Transverse colon (tissue), 4 donors: ENCODE results near the gene GFOD1. TPM values are rescaled to one million over a fixed set of nuclear protein-coding genes. Genes with fewer than 3 reads are reported as not detected.

ENCODE experiments used
- DNase-seq: peaks from one replicate; pipeline ENCODE4 v3.0.0-alpha.2; 2019
- H3K27ac ChIP-seq, 4 donors: fragments of 200-600 bp; sonication (generic); 2 replicates each; pipeline ENCODE4 v1.5.1; 2016 to 2018; ENCODE audit warnings: inconsistent platforms in 4 of 4
- H3K27me3 ChIP-seq: fragments of 200-600 bp; sonication (generic); 2 replicates; pipeline ENCODE4 v1.5.1; 2017; ENCODE audit warnings: inconsistent platforms
- H3K36me3 ChIP-seq, 4 donors: fragments of 200-600 bp; sonication (generic); 2 replicates each; pipeline ENCODE4 v1.5.1; 2017 to 2019; ENCODE audit warnings: inconsistent platforms in 4 of 4
- H3K4me1 ChIP-seq, 4 donors: fragments of 200-600 bp; sonication (generic); 2 replicates each; pipeline ENCODE4 v1.5.1; 2017 to 2020; ENCODE audit warnings: inconsistent platforms in 4 of 4
- H3K4me3 ChIP-seq, 4 donors: fragments of 200-600 bp; sonication (generic); 1 replicate in 1 of 4; 2 replicates in 3 of 4; pipeline versions ENCODE4 v1.5.1 to v1.6.1; 2017 to 2019; ENCODE audit warnings: inconsistent platforms in 4 of 4
- H3K9me3 ChIP-seq, 2 donors: fragments of 200-600 bp; sonication (generic); 2 replicates each; pipeline ENCODE4 v1.5.1; 2017 to 2019; ENCODE audit warnings: inconsistent platforms in 2 of 2
- CTCF ChIP-seq, 5 experiments: fragments of 200-600 bp in 3 of 5; fragments of 450-650 bp in 2 of 5; sonication (generic) in 3 of 5; IDR thresholded peaks; 1 replicate in 2 of 5; 2 replicates in 3 of 5; pipeline ENCODE4 v1.5.1; 2016 to 2017; ENCODE audit warnings: antibody characterized with exemption in 5 of 5, inconsistent platforms in 3 of 5, mild to moderate bottlenecking in 2 of 5, moderate library complexity in 1 of 5
- EP300 ChIP-seq: sonication (generic); formaldehyde crosslinking; IDR thresholded peaks from one replicate; pipeline ENCODE4 v1.6.1; 2017; ENCODE audit warnings: antibody characterized with exemption, low read depth
- POLR2A ChIP-seq: fragments of 450-650 bp; IDR thresholded peaks from one replicate; pipeline ENCODE4 v1.6.1; 2016; ENCODE audit warnings: antibody characterized with exemption, mild to moderate bottlenecking, moderate library complexity
- POLR2AphosphoS5 ChIP-seq, 3 donors: sonication (generic); formaldehyde crosslinking; IDR thresholded peaks; one replicate each; pipeline ENCODE4 v1.6.1; 2016; ENCODE audit warnings: antibody characterized with exemption in 3 of 3
- WGBS, 2 donors: methylation state at CpG; one replicate each; pipeline ENCODE4 v1.1.5; 2018; ENCODE audit warnings: low coverage in 1 of 2; 5-methylcytosine and 5-hydroxymethylcytosine counted together
- in situ Hi-C, 4 donors: fragments of 200-750 bp; cut with MboI; loops; one replicate each; pipeline versions ENCODE4 v1.15.0 to v1.15.1; 2017; ENCODE audit warnings: low sequenced_read_pairs in 3 of 4, low pct_ligation_motif_present in 1 of 4, low pct_unique_long_range_greater_than_20kb in 1 of 4
- intact Hi-C: fragments of 100-400 bp; cut with DNase I; formaldehyde crosslinking; loops from one replicate; pipeline ENCODE4 v1.15.1; 2023; ENCODE audit warnings: low total_unique reads
- total RNA-seq, 4 donors: library from RNA; depleted of rRNA; stranded (reverse); fragments of >200 nt; gene quantifications; one replicate each; pipeline ENCODE4 v1.1.0, GENCODE V29; 2016

The GFOD1 gene
- total RNA-seq, 4 donors from 2014 or later: 8.4 to 36.7 (median 19.9) TPM

- WGBS, 2 donors: 94 to 100% methylated on average over 3 to 8 of the region's 8 CpGs
- Histone ChIP-seq H3K9me3 (no peaks in the 10 kb centered on the region), H3K36me3 (no peaks in the 10 kb centered on the region), H3K4me3 (no peak overlapping the region), H3K4me1 (peaks cover 0 to 13% (median 7%) of the 10 kb centered on the region in 4 donors), H3K27me3 (no peaks in the 10 kb centered on the region), H3K27ac (no peak overlapping the region)
- in situ Hi-C loops (loop anchor here (10.0 to 25.0 kb wide), 4 partner anchors 185 to 712 kb away; no protein-coding TSS in a partner anchor), intact Hi-C loops (loop anchor here (10.0 kb wide), 2 partner anchors 185 to 215 kb away; no protein-coding TSS in a partner anchor)
- DNase-seq: no peak
- TF ChIP-seq EP300: no peak
- TF ChIP-seq POLR2A: no peak
- TF ChIP-seq CTCF (IDR thresholded peaks at IDR 0.05): no peak
- no peak for TF ChIP-seq POLR2AphosphoS5 (IDR thresholded peaks at IDR 0.05)
Measured at GRCh38 chr6:13349811-13350506, 137.4 kb downstream of the GFOD1 start.

- intact Hi-C loops (loop anchor here (10.0 kb wide), 2 partner anchors 186 to 216 kb away; no protein-coding TSS in a partner anchor), in situ Hi-C loops (loop anchor here (10.0 to 25.0 kb wide), 4 partner anchors 186 to 714 kb away; no protein-coding TSS in a partner anchor)
- H3K4me1 ChIP-seq: no peaks in the 10 kb centered on the region
- no peak overlapping the region for H3K27ac ChIP-seq
- 87 to 92% methylated on average over 4 to 8 of the region's 8 CpGs for WGBS, 2 donors
- TF ChIP-seq EP300: no peak
- TF ChIP-seq POLR2AphosphoS5 (IDR thresholded peaks at IDR 0.05): no peak
- TF ChIP-seq POLR2A: no peak
- TF ChIP-seq CTCF (IDR thresholded peaks at IDR 0.05): no peak
- H3K9me3 ChIP-seq: no peaks in the 10 kb centered on the region
- no peak overlapping the region for H3K4me3 ChIP-seq
- DNase-seq: no peak
- no peaks in the 10 kb centered on the region for H3K36me3 ChIP-seq
- H3K27me3 ChIP-seq: no peaks in the 10 kb centered on the region
Measured at GRCh38 chr6:13348334-13349113, 138.9 kb downstream of the GFOD1 start.

GRCh38 chr6:13346245-13346644 lies 141.2 kb downstream of the GFOD1 start:
- intact Hi-C loops (loop anchor here (10.0 kb wide), 2 partner anchors 189 to 219 kb away; no protein-coding TSS in a partner anchor), in situ Hi-C loops (loop anchor here (10.0 to 25.0 kb wide), 4 partner anchors 189 to 716 kb away; no protein-coding TSS in a partner anchor)
- TF ChIP-seq EP300: no peak
- TF ChIP-seq POLR2A: no peak
- TF ChIP-seq POLR2AphosphoS5 (IDR thresholded peaks at IDR 0.05): no peak
- no peak for TF ChIP-seq CTCF (IDR thresholded peaks at IDR 0.05)
- no peak for DNase-seq
- no peaks in the 10 kb centered on the region for H3K27me3 ChIP-seq
- no peaks in the 10 kb centered on the region for H3K4me1 ChIP-seq
- H3K36me3 ChIP-seq: no peaks in the 10 kb centered on the region
- H3K9me3 ChIP-seq: no peaks in the 10 kb centered on the region
- WGBS, 2 donors: 74 to 90% methylated on average over 3 to 5 of the region's 5 CpGs
- H3K4me3 ChIP-seq: no peak overlapping the region
- H3K27ac ChIP-seq: no peak overlapping the region
